ENCODE data around the gene CCDC73. TPM values are rescaled to one million over a fixed set of nuclear protein-coding genes. Genes with fewer than 3 reads are reported as not detected.
A peak's percentile ranks its signal among the peaks of the same experiment; 100 is the strongest.
"Not testable (repeated sequence)": the region's sequence is repeated elsewhere in the genome, so short reads cannot be mapped to it uniquely, and the experiment has no call there.

Gene CCDC73
- total and polyA plus RNA-seq, 11 donors = 0.01 TPM; not detected in 10

GRCh38 chr11:32597921-32598320 is 196.5 kb downstream of the CCDC73 start:
- intact Hi-C loops (cut with DNase I) = no loop called here
- 84 to 90% (median 84%) methylated on average over 1 of the region's 1 CpG for WGBS, 4 donors
- ATAC-seq (no peak), DNase-seq (no peak)
- H3K9me3 ChIP-seq = no peaks in the 10 kb centered on the region
- no peaks in the 10 kb centered on the region for H3K27me3 ChIP-seq
- H3K4me1 ChIP-seq = peaks cover 0 to 11% (median 9%) of the 10 kb centered on the region in 12 donors
- no peak overlapping the region for H3K4me3 ChIP-seq
- H3K27ac ChIP-seq = no peak overlapping the region
- peaks cover 0 to 100% (median 98%) of the 10 kb centered on the region in 9 donors for H3K36me3 ChIP-seq
- TF ChIP-seq CTCF (IDR thresholded peaks at IDR 0.05) = no peak
- no peak for TF ChIP-seq POLR2A (IDR thresholded peaks at IDR 0.05)

- ATAC-seq; DNase-seq; H3K27me3 ChIP-seq; H3K4me3 ChIP-seq; intact Hi-C loops (cut with DNase I); H3K9me3 ChIP-seq; H3K27ac ChIP-seq; H3K4me1 ChIP-seq: not testable (repeated sequence)
- 95 to 98% (median 96%) methylated on average over 14 of the region's 14 CpGs for WGBS, 4 donors
- peaks cover 0 to 100% (median 99%) of the 10 kb centered on the region in 9 donors for H3K36me3 ChIP-seq
These were observed 198.3 kb downstream of the CCDC73 start for GRCh38 chr11:32596114-32596513.

GRCh38 chr11:32594272-32594671 is 200.2 kb downstream of the CCDC73 start:
- peaks cover 0 to under 1% (median 0%) of the 10 kb centered on the region in 12 donors for H3K4me1 ChIP-seq
- H3K4me3 ChIP-seq = no peak overlapping the region
- no peak overlapping the region for H3K27ac ChIP-seq
- no peaks in the 10 kb centered on the region for H3K9me3 ChIP-seq
- no peaks in the 10 kb centered on the region for H3K27me3 ChIP-seq
- H3K36me3 ChIP-seq = peaks cover 0 to 100% (median 100%) of the 10 kb centered on the region in 9 donors
- ATAC-seq (no peak), DNase-seq (no peak)
- TF ChIP-seq POLR2A (IDR thresholded peaks at IDR 0.05) (no peak), CTCF (IDR thresholded peaks at IDR 0.05) (no peak)
- intact Hi-C loops (cut with DNase I) = no loop called here

- TF ChIP-seq POLR2A (IDR thresholded peaks at IDR 0.05) (no peak), CTCF (IDR thresholded peaks at IDR 0.05) (peak in 3 of 12 donors; percentile 8 to 25 (median 15))
- Histone ChIP-seq H3K9me3 (no peaks in the 10 kb centered on the region), H3K27ac (no peak overlapping the region), H3K4me3 (no peak overlapping the region), H3K36me3 (peaks cover 0 to 48% (median 30%) of the 10 kb centered on the region in 9 donors), H3K4me1 (peaks cover 0 to 50% (median 25%) of the 10 kb centered on the region in 12 donors), H3K27me3 (no peaks in the 10 kb centered on the region)
- no peak for ATAC-seq
- WGBS, 4 donors = 55 to 65% (median 62%) methylated on average over 4 of the region's 4 CpGs
- intact Hi-C loops (cut with DNase I) = loop anchor here in 5 of 10 donors (10.0 kb wide), 4 partner anchors 152 to 262 kb away; partner anchors contain the start of genes WT1 (in 2 of the 5) and CCDC73 (in 1 of the 5)
- DNase-seq = no peak
These were observed 207.8 kb downstream of the CCDC73 start for GRCh38 chr11:32586576-32587190.
